Measurements from ENCODE around the gene ME3. TPM values are rescaled to one million over a fixed set of nuclear protein-coding genes. Genes with fewer than 3 reads are reported as not detected.
"Not testable (repeated sequence)": the region's sequence is repeated elsewhere in the genome, so short reads cannot be mapped to it uniquely, and the experiment has no call there.

Gene ME3
- total RNA-seq, 1 donor from 2014 or later, result 49.6 TPM

DNA sequence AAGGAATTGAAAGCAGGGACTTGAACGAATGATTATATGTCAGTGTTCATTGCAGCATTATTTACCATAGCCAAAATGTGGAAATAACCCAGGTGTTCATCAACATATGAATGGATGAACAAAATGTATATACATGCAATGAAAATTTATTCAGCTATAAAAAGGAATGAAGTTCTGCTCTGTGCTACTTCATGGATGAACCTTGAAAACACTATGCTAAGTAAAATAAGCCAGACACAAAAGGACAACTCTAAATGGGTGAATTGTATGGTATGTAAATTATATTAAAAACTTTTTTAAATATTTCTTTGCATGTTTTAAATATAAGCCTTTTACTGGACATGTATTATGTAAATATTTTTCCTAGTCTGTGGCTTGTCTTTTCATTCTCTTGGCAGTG is 107.0 kb downstream of the ME3 start:
- Histone ChIP-seq H3K4me3 (no peak overlapping the region), H3K79me2 (ENCODE audit: low read depth) (no peaks in the 10 kb centered on the region), H3F3A (ENCODE audit: low read depth) (no peaks in the 10 kb centered on the region), H2AFZ (replicated peaks) (no peak overlapping the region), H3K27ac (no peak overlapping the region), H3K4me2 (no peak overlapping the region), H3K27me3 (no peaks in the 10 kb centered on the region), H3K36me3 (peaks cover 3% of the 10 kb centered on the region), H3K4me1 (peaks cover 6% of the 10 kb centered on the region), H4K20me1 (ENCODE audit: low read depth) (no peaks in the 10 kb centered on the region), H3K9me3 (ENCODE audit: low read depth) (no peaks in the 10 kb centered on the region), H3K9ac (no peak overlapping the region)
- no peak for DNase-seq (ENCODE audit: low spot score)
- no peak overlapping the region for H3K27ac Mint-ChIP-seq
- TF ChIP-seq EZH2 (IDR thresholded peaks at IDR 0.05) (no peak), EZH2phosphoT487 (IDR thresholded peaks at IDR 0.05) (no peak), CTCF (IDR thresholded peaks at IDR 0.05) (no peak)
- H3K4me3 Mint-ChIP-seq, result no peak overlapping the region
- peaks cover 9% of the 10 kb centered on the region for H3K9me3 Mint-ChIP-seq
- no peaks in the 10 kb centered on the region for H3K36me3 Mint-ChIP-seq
- H3K27me3 Mint-ChIP-seq (ENCODE audit: insufficient read depth, low read depth), result no peaks in the 10 kb centered on the region
- H3K4me1 Mint-ChIP-seq, result peaks cover 12% of the 10 kb centered on the region

GRCh38 chr11:86562842-86563241 is 109.6 kb downstream of the ME3 start:
- not testable (repeated sequence) for H3K9me3 Mint-ChIP-seq, H3K4me3 ChIP-seq, H3K36me3 Mint-ChIP-seq

DNA sequence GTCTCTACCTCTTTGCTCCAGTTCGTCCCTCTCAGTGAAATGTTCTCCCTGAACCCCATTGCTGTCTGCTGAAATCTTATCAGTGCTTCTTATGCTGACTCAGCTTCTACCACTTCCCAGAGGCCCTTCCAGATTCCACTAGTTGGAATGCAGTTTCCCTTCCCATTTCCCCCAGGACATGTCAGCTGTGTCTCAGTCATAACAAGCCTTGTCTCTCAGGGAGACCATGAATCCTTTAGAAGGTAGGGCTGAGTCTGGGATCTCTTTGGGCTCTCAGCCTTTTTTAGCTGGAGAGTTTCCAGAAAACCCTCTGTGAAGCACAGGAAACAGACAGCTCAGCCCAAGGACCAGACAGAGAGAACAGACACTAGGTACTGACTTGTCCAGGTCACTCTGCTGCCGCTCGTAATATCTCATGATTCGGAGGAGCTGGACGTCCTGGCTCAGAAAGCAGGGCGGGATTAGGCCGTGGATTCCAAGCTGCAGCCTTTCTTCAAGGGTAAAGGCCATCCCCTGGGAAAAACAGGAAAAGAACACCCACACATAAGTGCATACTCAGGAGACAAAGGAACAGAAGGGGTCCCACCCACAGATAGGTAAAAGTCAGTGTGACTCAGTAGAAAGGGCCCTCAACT is 113.0 kb downstream of the ME3 start:
- no peak overlapping the region for H3K4me3 ChIP-seq
- no peak overlapping the region for H3K27ac Mint-ChIP-seq
- peaks cover 3% of the 10 kb centered on the region for H3K36me3 ChIP-seq
- H3K9me3 ChIP-seq (ENCODE audit: low read depth), result no peaks in the 10 kb centered on the region
- H3K79me2 ChIP-seq (ENCODE audit: low read depth), result no peaks in the 10 kb centered on the region
- peaks cover 6% of the 10 kb centered on the region for H3K4me1 Mint-ChIP-seq
- H3F3A ChIP-seq (ENCODE audit: low read depth), result no peaks in the 10 kb centered on the region
- H3K36me3 Mint-ChIP-seq, result no peaks in the 10 kb centered on the region
- no peak overlapping the region for H3K9ac ChIP-seq
- TF ChIP-seq EZH2 (IDR thresholded peaks at IDR 0.05) (no peak), CTCF (IDR thresholded peaks at IDR 0.05) (no peak), EZH2phosphoT487 (IDR thresholded peaks at IDR 0.05) (no peak)
- no peak for DNase-seq (ENCODE audit: low spot score)
- no peaks in the 10 kb centered on the region for H3K27me3 ChIP-seq
- H3K27ac ChIP-seq, result no peak overlapping the region
- no peaks in the 10 kb centered on the region for H4K20me1 ChIP-seq (ENCODE audit: low read depth)
- peaks cover 9% of the 10 kb centered on the region for H3K9me3 Mint-ChIP-seq
- peaks cover 2% of the 10 kb centered on the region for H3K27me3 Mint-ChIP-seq (ENCODE audit: insufficient read depth, low read depth)
- no peaks in the 10 kb centered on the region for H3K4me1 ChIP-seq
- H3K4me3 Mint-ChIP-seq, result no peak overlapping the region
- H2AFZ ChIP-seq (replicated peaks), result no peak overlapping the region
- H3K4me2 ChIP-seq, result no peak overlapping the region

More at GRCh38 chr11:86562842-86563241, 109.6 kb downstream of the ME3 start:
- H3K79me2 ChIP-seq (ENCODE audit: low read depth); DNase-seq (ENCODE audit: low spot score); H3K27me3 ChIP-seq; H3K9ac ChIP-seq; H3F3A ChIP-seq (ENCODE audit: low read depth); H3K4me1 ChIP-seq; H3K27ac Mint-ChIP-seq; H3K4me2 ChIP-seq; H2AFZ ChIP-seq (replicated peaks); H4K20me1 ChIP-seq (ENCODE audit: low read depth); H3K36me3 ChIP-seq; H3K9me3 ChIP-seq (ENCODE audit: low read depth); H3K4me3 Mint-ChIP-seq; H3K27ac ChIP-seq; H3K27me3 Mint-ChIP-seq (ENCODE audit: insufficient read depth, low read depth): not testable (repeated sequence)
- H3K4me1 Mint-ChIP-seq, result peaks cover 18% of the 10 kb centered on the region

- H3K4me2 ChIP-seq, result no peak overlapping the region
- no peak overlapping the region for H3K9ac ChIP-seq
- no peaks in the 10 kb centered on the region for H3K27me3 ChIP-seq
- H2AFZ ChIP-seq (replicated peaks), result no peak overlapping the region
- Mint-ChIP-seq H3K4me3 (no peak overlapping the region), H3K27ac (no peak overlapping the region), H3K27me3 (ENCODE audit: insufficient read depth, low read depth) (peaks cover 2% of the 10 kb centered on the region), H3K9me3 (peaks cover 7% of the 10 kb centered on the region), H3K36me3 (no peaks in the 10 kb centered on the region), H3K4me1 (peaks cover 6% of the 10 kb centered on the region)
- no peaks in the 10 kb centered on the region for H4K20me1 ChIP-seq (ENCODE audit: low read depth)
- peaks cover 3% of the 10 kb centered on the region for H3K36me3 ChIP-seq
- DNase-seq (ENCODE audit: low spot score), result no peak
- no peaks in the 10 kb centered on the region for H3K79me2 ChIP-seq (ENCODE audit: low read depth)
- H3F3A ChIP-seq (ENCODE audit: low read depth), result no peaks in the 10 kb centered on the region
- TF ChIP-seq EZH2phosphoT487 (IDR thresholded peaks at IDR 0.05) (no peak), EZH2 (IDR thresholded peaks at IDR 0.05) (no peak), CTCF (IDR thresholded peaks at IDR 0.05) (no peak)
- no peaks in the 10 kb centered on the region for H3K9me3 ChIP-seq (ENCODE audit: low read depth)
- H3K4me3 ChIP-seq, result no peak overlapping the region
- H3K27ac ChIP-seq, result no peak overlapping the region
- no peaks in the 10 kb centered on the region for H3K4me1 ChIP-seq
These were observed 113.6 kb downstream of the ME3 start for GRCh38 chr11:86558841-86559240.

All from neural progenitor cell (in vitro differentiated cells).